GM18505 (cell line): Measurements from ENCODE around the gene JSRP1.
A peak's percentile ranks its signal among the peaks of the same experiment; 100 is the strongest.

Experiments
- ATAC-seq: cut with Tn5 transposase; IDR thresholded peaks from one replicate; pipeline ENCODE4 v1.9.1; 2021; ENCODE audit not compliant: unreplicated experiment
- POLR2A ChIP-seq: IDR thresholded peaks from 4 replicates; pipeline ENCODE4 v1.6.1; 2011; ENCODE audit warnings: borderline replicate concordance; ENCODE audit not compliant: insufficient read depth, insufficient read length; ENCODE audit errors: extremely low read depth

JSRP1 gene

DNA sequence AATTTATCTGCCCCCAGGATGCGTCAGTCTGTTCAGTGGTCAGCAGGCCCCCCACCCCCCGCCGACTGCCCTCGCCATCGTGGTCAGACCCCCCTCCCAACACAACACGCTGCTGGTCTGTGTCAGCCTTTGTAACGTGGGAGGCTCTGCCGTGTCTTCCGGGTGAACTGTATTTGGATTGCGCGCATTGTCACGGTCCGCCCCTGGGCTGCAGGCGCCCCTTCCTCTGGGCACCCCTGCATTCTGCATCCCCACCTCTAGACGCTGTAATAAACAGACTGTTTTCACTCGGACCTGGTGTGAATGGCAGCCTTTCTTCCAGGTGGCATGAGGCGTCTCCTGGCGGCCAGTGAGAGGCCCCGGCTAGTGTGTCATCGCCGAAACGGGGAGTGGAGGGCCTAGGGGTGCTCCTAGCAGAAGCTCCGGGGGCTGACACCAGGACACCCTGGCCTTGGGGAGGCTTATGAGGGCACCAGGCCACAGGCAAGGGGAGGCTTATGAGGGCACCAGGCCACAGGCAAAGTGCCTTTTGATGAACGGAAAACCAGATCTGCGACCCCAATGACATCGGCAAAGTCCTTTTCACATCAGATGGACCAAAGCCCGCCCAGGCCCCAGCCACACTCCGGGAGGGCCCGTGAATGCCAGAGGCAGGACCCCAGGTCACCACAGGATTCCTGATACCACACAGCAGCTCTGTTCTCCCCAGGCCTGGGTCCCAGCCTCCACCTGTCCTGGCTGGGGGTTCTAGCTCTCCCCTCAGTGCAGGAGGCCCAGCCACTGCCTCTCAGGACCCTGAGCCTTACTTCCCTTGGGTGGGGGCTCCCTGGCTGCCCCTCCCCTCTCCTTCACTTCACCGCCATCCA, 23.7 kb downstream of the JSRP1 start:
- peak; percentile 13 for TF ChIP-seq POLR2A
- ATAC-seq = no peak

DNA sequence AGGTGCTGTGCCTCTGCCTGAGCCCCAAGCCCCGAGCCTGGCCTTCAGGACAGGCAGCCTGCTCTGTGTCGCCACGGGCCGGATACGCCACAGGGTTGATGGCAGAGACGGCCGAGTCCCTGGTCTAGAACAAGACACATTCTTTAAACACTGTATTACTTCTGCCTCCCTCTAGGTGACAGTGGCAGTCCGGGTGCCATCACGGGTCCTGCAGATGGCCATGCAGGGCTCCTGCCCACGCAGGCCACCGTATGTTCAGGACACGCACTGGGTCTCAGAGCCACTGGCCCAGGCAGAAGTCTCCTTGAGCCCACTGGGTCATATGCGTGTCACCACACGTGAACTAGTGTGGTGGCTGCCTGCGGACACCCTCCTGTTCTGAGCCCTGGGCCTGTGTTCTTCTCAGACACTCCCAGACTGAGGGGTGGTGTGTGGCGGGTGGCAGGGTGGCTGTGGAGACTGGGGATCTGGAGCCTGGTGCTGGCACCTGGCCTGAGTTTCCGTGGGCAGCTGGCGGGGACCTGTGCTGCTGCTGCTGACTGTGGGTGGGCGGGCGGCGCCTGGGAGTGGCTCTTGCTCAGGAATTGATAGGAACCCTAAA, 24.5 kb downstream of the JSRP1 start:
- no peak for ATAC-seq
- peak; percentile 52 for TF ChIP-seq POLR2A

DNA sequence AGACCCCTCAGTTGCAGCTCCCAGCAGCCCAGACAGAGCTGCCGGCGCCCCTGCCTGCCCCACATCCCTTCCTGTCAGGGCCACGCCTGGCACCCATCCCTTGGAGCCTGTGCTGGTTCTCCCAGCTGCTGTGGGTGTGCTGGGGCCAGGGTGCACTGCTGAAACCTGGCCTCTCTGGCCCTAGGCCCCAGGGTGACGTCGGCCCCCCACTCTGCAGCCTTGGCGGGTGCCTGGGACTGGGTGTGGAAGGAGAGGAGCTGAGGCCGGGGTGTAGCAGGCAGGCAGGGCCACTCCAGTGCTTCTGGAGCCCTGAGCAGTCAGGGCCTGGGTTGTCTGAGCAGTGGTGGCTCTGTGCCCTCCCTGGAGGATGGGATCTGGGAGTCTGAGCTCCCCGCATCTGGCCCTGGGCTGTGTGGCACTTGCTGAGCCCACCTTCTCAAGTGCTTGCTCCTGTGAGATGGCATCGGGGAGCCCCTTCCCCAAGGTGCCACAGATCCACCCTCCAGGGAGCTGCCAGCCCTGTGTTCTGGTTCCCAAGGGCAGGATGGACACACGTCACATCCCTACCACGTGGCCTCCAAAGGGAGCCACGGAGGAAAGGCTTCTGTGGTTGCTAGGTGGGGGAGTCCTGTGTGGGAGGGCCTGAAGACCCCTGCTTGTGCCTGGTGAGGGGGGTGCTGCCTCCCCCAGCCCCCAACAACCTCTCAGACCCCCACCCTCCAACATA, 25.2 kb downstream of the JSRP1 start:
- no peak for TF ChIP-seq POLR2A
- no peak for ATAC-seq

DNA sequence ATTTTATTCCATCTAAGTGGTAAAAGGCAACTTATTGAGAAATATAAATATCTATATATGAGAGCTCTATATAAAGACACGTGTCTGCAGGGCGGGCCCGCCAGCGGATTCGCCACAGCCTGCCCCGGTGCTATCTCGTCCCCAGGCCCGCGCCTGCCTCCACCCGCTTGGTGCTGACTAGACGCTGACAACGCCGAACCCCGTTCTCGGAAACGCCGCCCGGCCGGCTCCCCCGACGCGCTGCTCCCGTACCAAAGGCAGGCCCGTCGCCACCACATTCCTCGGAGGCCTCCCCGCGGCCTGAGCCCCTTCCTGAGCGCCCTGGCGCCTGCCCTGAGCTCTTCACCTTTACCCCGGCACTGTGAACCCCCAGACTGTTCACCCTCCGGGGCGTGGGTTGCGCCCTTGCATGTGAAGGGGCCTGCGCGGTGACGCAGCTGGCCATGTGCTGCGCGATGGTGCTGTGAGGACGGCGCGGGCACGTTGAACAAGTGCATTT, 26.1 kb downstream of the JSRP1 start:
- no peak for TF ChIP-seq POLR2A
- no peak for ATAC-seq

DNA sequence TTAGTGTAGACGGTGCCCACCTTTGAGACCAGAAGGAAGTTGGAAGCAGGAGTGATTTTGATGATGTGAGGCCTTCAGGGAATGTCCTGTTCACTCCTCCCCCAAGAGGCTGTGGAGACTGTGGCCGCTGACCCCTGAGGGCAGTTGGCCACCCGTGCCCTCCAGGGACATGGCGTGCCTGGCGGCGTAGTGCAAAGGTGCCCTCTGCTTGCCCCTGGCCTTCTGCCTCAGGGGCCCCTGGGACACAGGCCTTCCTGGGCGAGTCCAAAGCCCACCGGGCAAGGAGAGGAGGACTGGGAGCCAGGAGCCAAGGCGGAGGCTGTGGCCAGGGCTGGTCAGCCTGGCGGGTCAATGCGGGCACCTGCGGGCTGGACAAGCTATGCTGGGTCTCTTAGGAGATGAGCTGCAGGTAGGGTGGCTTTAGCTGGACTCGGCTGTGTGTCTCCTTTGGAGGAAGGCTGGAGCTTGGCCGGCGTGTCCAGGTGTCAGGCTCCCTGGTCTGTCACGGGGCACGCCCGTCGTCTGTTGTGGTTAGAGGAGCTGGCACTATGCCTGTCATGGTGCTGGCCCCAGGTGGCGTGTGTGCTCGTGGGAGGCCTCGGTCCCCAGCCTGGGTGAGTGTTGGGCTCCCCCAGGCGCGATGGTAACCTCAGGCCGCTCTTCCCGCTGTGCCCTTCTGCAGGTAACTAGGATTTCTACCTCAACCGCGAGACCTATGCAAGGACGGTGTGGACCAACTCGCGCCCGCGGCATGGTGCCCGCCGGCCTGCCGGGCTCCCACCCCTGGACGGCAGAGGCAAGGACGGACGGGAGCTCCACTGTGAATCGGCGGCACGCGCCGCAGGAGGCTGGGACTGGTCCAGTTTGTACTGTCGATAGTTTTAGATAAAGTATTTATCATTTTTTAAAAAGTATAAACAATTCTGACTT, 26.8 kb downstream of the JSRP1 start:
- ATAC-seq = no peak
- TF ChIP-seq POLR2A = no peak

DNA sequence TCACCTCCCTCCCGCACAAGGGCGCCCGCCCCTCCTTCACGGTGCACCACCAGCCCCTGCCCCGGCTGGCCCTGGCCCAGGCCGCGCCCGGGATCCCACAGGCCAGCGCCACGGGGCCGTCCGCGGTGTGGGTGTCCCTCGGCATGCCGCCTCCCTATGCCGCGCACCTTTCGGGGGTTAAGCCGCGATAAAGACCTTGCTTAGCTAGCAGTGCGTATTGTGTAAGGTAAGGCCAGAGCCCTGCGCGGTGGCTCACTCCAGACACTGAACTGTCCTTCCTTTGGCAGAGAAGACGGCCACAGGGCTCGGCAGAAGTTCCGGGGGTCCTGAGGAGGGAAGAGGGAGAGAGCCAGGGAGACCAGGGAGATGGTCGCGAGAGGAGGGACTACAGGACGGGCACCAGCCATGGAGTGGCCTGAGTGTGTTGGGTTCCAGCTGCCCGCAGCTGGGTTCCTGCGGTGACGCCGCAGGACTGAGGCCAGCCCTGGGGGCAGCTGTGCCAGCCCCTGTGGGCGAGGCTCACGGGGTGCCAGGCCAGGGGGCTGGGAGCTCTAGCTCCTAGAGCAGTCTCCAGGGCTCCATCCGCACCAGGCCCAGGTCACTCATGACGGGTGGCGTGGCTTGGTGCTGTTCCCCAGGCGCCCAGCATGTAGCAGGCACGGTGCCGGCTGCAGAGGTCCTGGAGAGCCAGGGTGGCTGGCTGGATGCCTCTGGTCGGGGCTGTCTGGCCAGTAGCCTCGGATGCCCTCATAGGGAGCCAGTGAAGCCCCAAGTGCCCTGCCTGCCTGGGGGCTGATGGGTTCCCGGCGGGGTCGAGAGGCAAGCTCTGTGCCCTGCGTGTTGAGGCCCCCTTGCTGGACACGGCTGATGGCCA, 27.8 kb downstream of the JSRP1 start:
- no peak for TF ChIP-seq POLR2A
- ATAC-seq = no peak

DNA sequence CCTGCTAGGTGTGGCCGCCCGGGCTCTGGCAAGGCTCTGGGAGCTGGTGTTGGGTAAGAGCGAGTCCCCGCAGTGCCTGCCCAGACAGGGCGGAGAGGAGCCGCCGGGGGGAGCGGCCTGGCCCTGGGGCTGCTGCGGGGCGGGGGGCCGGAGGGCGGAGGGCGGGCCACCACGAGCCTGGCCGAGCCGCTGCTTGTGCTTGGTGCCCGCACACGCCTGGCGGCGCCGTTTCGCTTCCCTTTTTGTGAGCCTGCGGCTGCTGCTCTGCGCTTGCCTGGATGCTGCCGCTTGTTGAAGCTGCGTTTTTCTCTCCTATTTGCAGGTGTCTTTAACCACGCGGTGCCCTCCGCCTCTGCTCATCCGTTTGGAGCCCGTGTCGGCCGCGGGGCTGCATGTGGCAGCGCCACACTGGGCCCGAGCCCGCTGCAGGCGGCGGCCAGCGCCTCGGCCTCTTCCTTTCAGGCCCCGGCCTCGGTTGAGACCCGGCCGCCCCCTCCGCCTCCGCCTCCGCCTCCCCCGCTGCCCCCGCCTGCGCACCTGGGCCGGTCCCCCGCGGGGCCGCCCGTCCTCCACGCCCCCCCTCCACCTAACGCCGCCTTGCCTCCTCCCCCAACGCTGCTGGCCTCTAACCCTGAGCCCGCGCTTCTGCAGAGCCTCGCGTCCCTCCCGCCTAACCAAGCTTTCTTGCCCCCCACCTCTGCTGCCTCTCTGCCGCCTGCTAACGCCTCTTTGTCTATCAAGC, 28.6 kb downstream of the JSRP1 start:
- peak; percentile 23 for TF ChIP-seq POLR2A
- ATAC-seq = no peak

DNA sequence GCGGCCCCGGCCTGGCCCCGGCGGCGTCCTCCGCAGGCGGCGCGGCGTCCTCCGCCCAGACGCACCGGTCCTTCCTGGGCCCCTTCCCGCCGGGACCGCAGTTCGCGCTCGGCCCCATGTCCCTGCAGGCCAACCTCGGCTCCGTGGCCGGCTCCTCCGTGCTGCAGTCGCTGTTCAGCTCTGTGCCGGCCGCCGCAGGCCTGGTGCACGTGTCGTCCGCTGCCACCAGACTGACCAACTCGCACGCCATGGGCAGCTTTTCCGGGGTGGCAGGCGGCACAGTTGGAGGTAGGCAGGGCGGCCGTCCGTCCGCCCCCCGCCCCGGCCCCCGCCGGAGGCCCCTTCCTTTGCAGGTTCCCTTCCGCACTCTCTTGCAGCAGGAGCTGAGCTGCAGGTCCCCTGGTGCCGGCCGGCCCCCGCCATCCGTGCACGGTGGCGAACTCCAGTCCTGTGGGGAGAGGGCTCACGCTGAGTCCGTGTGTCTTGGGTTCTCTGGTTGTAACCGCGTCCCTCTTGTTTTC, 29.3 kb downstream of the JSRP1 start:
- TF ChIP-seq POLR2A = no peak
- no peak for ATAC-seq

DNA sequence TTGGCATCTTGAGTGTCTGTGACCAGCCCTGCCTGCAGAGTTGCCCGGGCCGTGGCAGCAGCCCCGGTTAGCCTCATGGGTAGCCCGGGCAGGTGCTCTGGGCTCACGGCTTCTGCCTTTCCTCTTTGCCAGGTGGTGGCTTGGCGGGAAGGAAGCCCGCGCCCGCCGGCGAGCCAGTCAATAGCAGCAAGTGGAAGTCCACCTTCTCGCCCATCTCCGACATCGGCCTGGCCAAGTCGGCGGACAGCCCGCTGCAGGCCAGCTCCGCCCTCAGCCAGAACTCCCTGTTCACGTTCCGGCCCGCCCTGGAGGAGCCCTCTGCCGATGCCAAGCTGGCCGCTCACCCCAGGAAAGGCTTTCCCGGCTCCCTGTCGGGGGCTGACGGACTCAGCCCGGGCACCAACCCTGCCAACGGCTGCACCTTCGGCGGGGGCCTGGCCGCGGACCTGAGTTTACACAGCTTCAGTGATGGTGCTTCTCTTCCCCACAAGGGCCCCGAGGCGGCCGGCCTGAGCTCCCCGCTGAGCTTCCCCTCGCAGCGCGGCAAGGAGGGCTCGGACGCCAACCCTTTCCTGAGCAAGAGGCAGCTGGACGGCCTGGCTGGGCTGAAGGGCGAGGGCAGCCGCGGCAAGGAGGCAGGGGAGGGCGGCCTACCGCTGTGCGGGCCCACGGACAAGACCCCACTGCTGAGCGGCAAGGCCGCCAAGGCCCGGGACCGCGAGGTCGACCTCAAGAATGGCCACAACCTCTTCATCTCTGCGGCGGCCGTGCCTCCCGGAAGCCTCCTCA, 30.0 kb downstream of the JSRP1 start:
- no peak for TF ChIP-seq POLR2A
- no peak for ATAC-seq

DNA sequence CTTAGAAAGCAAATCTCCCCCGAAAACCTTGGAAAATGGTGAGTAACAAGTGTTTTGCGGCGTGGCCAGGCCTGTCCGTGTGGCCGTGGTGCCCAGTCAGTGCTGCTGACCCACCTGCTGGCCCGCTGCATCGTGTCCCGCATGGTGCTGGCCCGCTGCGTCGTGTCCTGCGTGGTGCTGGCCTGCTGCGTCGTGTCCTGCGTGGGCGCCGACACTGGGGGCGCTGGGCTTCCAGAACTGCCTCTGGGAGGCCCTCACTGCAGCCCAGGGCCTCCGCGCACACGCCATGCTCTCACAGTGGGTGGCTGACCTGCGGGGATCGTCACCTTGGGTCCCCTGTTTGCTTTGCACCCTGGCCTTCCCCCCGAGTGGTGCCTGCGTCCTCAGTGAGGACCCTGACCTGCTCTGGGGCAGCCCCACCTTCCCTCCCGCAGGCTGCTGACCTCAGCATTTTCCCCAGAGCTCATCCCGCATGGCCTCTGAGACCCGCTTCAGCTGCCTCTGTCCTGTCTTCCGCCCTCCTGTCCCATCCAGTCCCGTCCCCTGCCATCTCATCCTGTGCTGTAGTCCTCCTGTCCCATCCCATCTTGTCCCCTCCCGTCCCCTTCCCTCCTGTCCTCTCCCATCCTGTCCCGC, 30.7 kb downstream of the JSRP1 start:
- ATAC-seq = no peak
- no peak for TF ChIP-seq POLR2A

DNA sequence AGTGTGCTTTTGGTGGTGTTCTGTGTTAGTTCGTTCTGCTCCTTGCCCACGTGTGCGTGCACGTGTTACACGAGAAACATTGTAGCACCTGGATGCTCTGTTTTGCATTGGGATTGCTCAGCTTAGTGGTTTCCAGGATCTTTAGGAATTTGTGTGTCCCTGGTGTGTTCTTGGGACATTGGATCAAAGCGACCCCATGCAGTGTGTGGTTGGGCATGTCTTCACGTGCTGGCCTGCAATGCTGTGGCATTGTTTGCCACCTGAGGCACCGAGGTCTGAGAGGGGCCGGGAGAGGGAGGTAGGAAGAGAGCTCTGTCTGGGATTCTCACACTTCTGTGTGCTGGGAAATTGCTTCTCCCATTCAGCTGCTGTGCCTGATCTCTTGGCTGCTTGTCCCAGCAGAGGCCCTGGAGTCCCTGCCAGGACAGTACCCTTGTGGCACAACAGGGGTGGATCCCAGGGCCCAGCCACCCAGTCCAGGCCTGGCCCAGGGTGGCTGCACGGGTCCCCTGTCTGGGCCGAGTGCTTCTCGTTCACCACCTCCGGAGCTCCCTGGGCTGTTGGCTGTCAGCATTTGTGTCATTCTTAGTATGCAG, 31.4 kb downstream of the JSRP1 start:
- ATAC-seq = no peak
- TF ChIP-seq POLR2A = no peak
